Tibial nerve (tissue), 4 donors: ENCODE data around the gene LRRC8E.

Experiments used
- CTCF ChIP-seq, 5 experiments: fragments of 200-600 bp in 3 of 5; fragments of 450-650 bp in 2 of 5; sonication (generic) in 3 of 5; IDR thresholded peaks; one replicate each; pipeline ENCODE4 v1.5.1; 2016 to 2019; ENCODE audit warnings: antibody characterized with exemption in 5 of 5, mild to moderate bottlenecking in 3 of 5, moderate library complexity in 2 of 5
- EP300 ChIP-seq, 2 donors: sonication (generic); formaldehyde crosslinking; IDR thresholded peaks; one replicate each; pipeline ENCODE4 v1.6.1; 2017; ENCODE audit warnings: antibody characterized with exemption in 2 of 2, mild to moderate bottlenecking in 1 of 2
- POLR2A ChIP-seq, 2 donors: fragments of 450-650 bp; IDR thresholded peaks; one replicate each; pipeline ENCODE4 v1.6.1; 2017; ENCODE audit warnings: antibody characterized with exemption in 2 of 2, mild to moderate bottlenecking in 2 of 2, moderate library complexity in 2 of 2

GRCh38 chr19:7909471-7910067 lies 21.3 kb downstream of the LRRC8E start:
- no peak for TF ChIP-seq CTCF (IDR thresholded peaks at IDR 0.05)
- no peak for TF ChIP-seq POLR2A (IDR thresholded peaks at IDR 0.05)
- no peak for TF ChIP-seq EP300 (IDR thresholded peaks at IDR 0.05)
